GM12878 (cell line): ENCODE results near the gene CCL19. TPM values are rescaled to one million over a fixed set of nuclear protein-coding genes. Genes with fewer than 3 reads are reported as not detected.

Source experiments
- ATAC-seq: fragments of 200-7000 bp; cut with Tn5 transposase; 3 replicates; pipeline ENCODE4 v1.9.1; 2020; ENCODE audit warnings: mild to moderate bottlenecking, moderate library complexity
- BruUV-seq: library from RNA; stranded (reverse); fragments of 400-500 nt; replicated peaks from 2 replicates; lab custom pipeline; 2021; lab: Mats Ljungman, UMichigan
- CTCF ChIA-PET: fragments of 300-600 bp; sonication (Branson Sonifier 250); formaldehyde crosslinking; extraction: SDS; loops from one replicate; lab custom pipeline; 2021; ENCODE audit warnings: inconsistent platforms; lab: Yijun Ruan, JAX
- POLR2A ChIA-PET: fragments of 350-600 bp; formaldehyde crosslinking; extraction: SDS; loops from one replicate; lab custom pipeline; 2021; ENCODE audit warnings: inconsistent platforms; lab: Charles Lee
- RAD21 ChIA-PET: fragments of 300-600 bp; sonication (Branson Sonifier 250); formaldehyde crosslinking; loops from one replicate; lab custom pipeline; 2023; ENCODE audit warnings: antibody characterized with exemption; ENCODE audit not compliant: unreplicated experiment; lab: Charles Lee
- SMC1A ChIA-PET: fragments of 300-600 bp; sonication (Branson Sonifier 250); formaldehyde crosslinking; loops from one replicate; lab custom pipeline; 2023; ENCODE audit not compliant: unreplicated experiment, uncharacterized antibody; lab: Charles Lee
- DNase-seq: peaks from one replicate; pipeline ENCODE4 v3.0.0-alpha.2; 2011; ENCODE audit warnings: low read depth, low spot score
- FAIRE-seq: peaks from 3 replicates; lab custom pipeline; 2011; peaks lifted over from hg19 to GRCh38; lab: Jason Lieb, UNC
- H2AFZ ChIP-seq: 2 replicates; pipeline ENCODE4 v1.6.0; 2011; ENCODE audit warnings: low read depth, low read length, control low read depth; ENCODE audit not compliant: control insufficient read depth
- H3K27ac ChIP-seq: 2 replicates; pipeline ENCODE4 v1.5.1; 2011; ENCODE audit warnings: control low read depth; ENCODE audit not compliant: control insufficient read depth, insufficient read depth
- H3K27me3 ChIP-seq, 2 experiments: replicated peaks in 1 of 2; 2 replicates each; pipeline versions ENCODE4 v1.6.0 to v1.6.1; 2011; ENCODE audit warnings: low read length in 1 of 2; ENCODE audit not compliant: control insufficient read depth in 2 of 2, insufficient read depth in 2 of 2
- H3K36me3 ChIP-seq, 2 experiments: 2 replicates each; pipeline ENCODE4 v1.5.1; 2011; ENCODE audit warnings: low read length in 1 of 2; ENCODE audit not compliant: control insufficient read depth in 2 of 2, insufficient read depth in 2 of 2
- H3K4me1 ChIP-seq: 2 replicates; pipeline ENCODE4 v1.6.1; 2011; ENCODE audit warnings: mild to moderate bottlenecking, low read length, moderate library complexity, mixed read lengths; ENCODE audit not compliant: control insufficient read depth, insufficient read depth
- H3K4me2 ChIP-seq: 2 replicates; pipeline ENCODE4 v1.6.0; 2011; ENCODE audit warnings: control low read depth; ENCODE audit not compliant: control insufficient read depth, insufficient read depth
- H3K4me3 ChIP-seq: fragments of 200-600 bp; sonication (generic); 2 replicates; pipeline ENCODE4 v1.5.1; 2016
- H3K79me2 ChIP-seq: 2 replicates; pipeline ENCODE4 v1.6.0; 2011; ENCODE audit warnings: low read length; ENCODE audit not compliant: control insufficient read depth, insufficient read depth
- H3K9ac ChIP-seq: 2 replicates; pipeline ENCODE4 v1.8.0; 2011; ENCODE audit warnings: low read length, control low read depth, mixed read lengths; ENCODE audit not compliant: control insufficient read depth, insufficient read depth
- H3K9me3 ChIP-seq: replicated peaks from 3 replicates; pipeline ENCODE4 v1.5.1; 2011; ENCODE audit warnings: mild to moderate bottlenecking, low read length; ENCODE audit not compliant: control insufficient read depth, insufficient read depth
- H4K20me1 ChIP-seq: 2 replicates; pipeline ENCODE4 v1.6.0; 2011; ENCODE audit not compliant: control insufficient read depth, insufficient read depth
- MEF2A ChIP-seq: IDR thresholded peaks from 2 replicates; pipeline ENCODE4 v1.6.1; 2011; ENCODE audit warnings: low read depth, mild to moderate bottlenecking, low read length, moderate library complexity; ENCODE audit not compliant: insufficient read depth
- SREBF2 ChIP-seq: IDR thresholded peaks from 2 replicates; pipeline ENCODE4 v1.6.1; 2012; ENCODE audit warnings: mild to moderate bottlenecking, low read length
- SRF ChIP-seq, 2 experiments: IDR thresholded peaks; 2 replicates each; pipeline ENCODE4 v1.6.1; 2011; ENCODE audit warnings: low read depth in 2 of 2, low read length in 2 of 2, mild to moderate bottlenecking in 1 of 2, moderate library complexity in 1 of 2
- ZNF217 ChIP-seq: fragments of 450-650 bp; IDR thresholded peaks from 2 replicates; pipeline ENCODE4 v1.6.1; 2017; ENCODE audit warnings: antibody characterized with exemption, mild to moderate bottlenecking
- WGBS: methylation state at CpG from one replicate; pipeline ENCODE4 v1.1.6; 2016; ENCODE audit warnings: low lambda C conversion rate; ENCODE audit not compliant: insufficient replicate concordance, insufficient coverage; ENCODE audit errors: missing lambda C conversion rate; 5-methylcytosine and 5-hydroxymethylcytosine counted together
- in situ Hi-C: fragments of 300-500 bp; cut with MboI; formaldehyde crosslinking; loops from 9 replicates; pipeline ENCODE4 v1.14.3; 2018; ENCODE audit warnings: mixed read lengths
- intact Hi-C: fragments of 100-400 bp; cut with micrococcal nuclease; formaldehyde crosslinking; loops from one replicate; pipeline ENCODE4 v1.14.2; 2022; ENCODE audit not compliant: unreplicated experiment
- polyA plus RNA-seq, 11 experiments: library from polyadenylated mRNA; depleted of rRNA in 4 of 11; unstranded in 6 of 11; stranded (reverse) in 5 of 11; fragments of >200 nt; fragmentation: Nextera tagmentation in 4 of 11; fragmentation: Illumina TruSeq in 1 of 11; extraction: Ambion mirVana in 4 of 11; extraction: Trizol in 1 of 11; gene quantifications; 1 replicate in 1 of 11; 2 replicates in 10 of 11; pipeline versions ENCODE4 v1.2.1 to v1.2.3, GENCODE V29; 2011 to 2016; ENCODE audit warnings: inconsistent platforms in 2 of 11, missing spikeins in 2 of 11, low read depth in 1 of 11
- total RNA-seq, 4 experiments: library from RNA; depleted of rRNA in 3 of 4; stranded (reverse); fragments of >200 nt in 3 of 4; fragmentation: Illumina TruSeq in 1 of 4; extraction: Trizol in 1 of 4; gene quantifications; 2 replicates each; pipeline versions ENCODE4 v1.2.1 to v1.2.3, GENCODE V29; 2013 to 2021
- TF ChIP-seq, protein P1 (sequence below): IDR thresholded peaks from 2 replicates; pipeline ENCODE4 v1.6.1; 2012; ENCODE audit warnings: mild to moderate bottlenecking, low read depth, low read length
- TF ChIP-seq, protein P2 (sequence below): IDR thresholded peaks from 2 replicates; pipeline ENCODE4 v1.6.1; 2012; ENCODE audit warnings: low read depth, low read length, improper control_type of control experiment
- TF ChIP-seq, protein P3 (sequence below): IDR thresholded peaks from 2 replicates; pipeline ENCODE4 v1.6.1; 2011; ENCODE audit warnings: borderline replicate concordance, low read depth, mild to moderate bottlenecking, moderate library complexity, low read length; ENCODE audit not compliant: insufficient read depth, poor library complexity, severe bottlenecking

Gene CCL19
- total and polyA plus RNA-seq, 10 of the 15 experiments (the other 5 are each of a cell fraction or from before 2014, with no cell fraction given): 0.42 to 0.69 TPM; not detected in 8

DNA sequence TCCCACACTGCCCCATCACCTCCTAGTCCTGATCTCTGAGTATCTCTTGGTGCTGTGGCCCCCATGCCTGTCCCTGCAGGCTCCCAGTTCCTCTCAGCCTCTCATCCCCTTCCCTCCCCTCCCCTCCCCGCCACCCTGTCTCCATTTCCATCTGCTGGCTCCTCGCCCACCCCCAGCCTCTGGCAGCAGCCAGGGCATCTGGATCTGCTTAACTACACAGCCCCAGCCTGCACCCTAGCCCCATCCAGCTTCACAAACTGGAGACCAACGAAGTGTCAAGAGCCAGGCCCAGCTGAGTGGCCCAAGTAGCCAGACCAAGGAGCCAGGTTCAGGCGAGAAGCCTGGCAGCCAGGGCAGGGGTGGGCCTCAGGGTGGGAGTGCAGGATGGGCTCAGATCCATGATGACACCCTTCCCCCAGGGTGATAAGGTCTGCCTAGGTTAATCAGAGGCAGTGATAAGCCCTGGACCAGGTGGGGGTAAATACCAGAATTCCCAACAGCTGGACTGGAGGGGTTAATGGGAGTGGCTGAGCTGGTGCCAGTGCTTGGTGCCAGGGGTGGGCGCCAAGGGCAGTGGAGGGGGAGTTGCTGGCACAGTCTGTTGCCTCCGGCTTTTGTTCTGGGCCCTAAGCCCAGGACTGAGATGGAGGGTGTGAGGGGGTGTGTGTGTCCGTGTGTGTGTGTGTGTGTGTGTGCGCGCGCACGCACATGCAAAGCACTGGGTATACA lies 36.6 kb downstream of the CCL19 start (continued):
- TF ChIP-seq SRF (IDR thresholded peaks at IDR 0.05; ENCODE audit: low read depth in 2 of 2, low read length in 2 of 2) (no peak), SREBF2 (no peak), MEF2A (no peak)
- TF ChIP-seq, protein P1, sequence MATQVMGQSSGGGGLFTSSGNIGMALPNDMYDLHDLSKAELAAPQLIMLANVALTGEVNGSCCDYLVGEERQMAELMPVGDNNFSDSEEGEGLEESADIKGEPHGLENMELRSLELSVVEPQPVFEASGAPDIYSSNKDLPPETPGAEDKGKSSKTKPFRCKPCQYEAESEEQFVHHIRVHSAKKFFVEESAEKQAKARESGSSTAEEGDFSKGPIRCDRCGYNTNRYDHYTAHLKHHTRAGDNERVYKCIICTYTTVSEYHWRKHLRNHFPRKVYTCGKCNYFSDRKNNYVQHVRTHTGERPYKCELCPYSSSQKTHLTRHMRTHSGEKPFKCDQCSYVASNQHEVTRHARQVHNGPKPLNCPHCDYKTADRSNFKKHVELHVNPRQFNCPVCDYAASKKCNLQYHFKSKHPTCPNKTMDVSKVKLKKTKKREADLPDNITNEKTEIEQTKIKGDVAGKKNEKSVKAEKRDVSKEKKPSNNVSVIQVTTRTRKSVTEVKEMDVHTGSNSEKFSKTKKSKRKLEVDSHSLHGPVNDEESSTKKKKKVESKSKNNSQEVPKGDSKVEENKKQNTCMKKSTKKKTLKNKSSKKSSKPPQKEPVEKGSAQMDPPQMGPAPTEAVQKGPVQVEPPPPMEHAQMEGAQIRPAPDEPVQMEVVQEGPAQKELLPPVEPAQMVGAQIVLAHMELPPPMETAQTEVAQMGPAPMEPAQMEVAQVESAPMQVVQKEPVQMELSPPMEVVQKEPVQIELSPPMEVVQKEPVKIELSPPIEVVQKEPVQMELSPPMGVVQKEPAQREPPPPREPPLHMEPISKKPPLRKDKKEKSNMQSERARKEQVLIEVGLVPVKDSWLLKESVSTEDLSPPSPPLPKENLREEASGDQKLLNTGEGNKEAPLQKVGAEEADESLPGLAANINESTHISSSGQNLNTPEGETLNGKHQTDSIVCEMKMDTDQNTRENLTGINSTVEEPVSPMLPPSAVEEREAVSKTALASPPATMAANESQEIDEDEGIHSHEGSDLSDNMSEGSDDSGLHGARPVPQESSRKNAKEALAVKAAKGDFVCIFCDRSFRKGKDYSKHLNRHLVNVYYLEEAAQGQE: no peak

- H3K36me3 ChIP-seq: peaks cover 2 to 13% of the 10 kb centered on the region in 2 experiments; a peak in 3 of 4 replicates
- TF ChIP-seq ZNF217: no peak
- TF ChIP-seq, protein P2, sequence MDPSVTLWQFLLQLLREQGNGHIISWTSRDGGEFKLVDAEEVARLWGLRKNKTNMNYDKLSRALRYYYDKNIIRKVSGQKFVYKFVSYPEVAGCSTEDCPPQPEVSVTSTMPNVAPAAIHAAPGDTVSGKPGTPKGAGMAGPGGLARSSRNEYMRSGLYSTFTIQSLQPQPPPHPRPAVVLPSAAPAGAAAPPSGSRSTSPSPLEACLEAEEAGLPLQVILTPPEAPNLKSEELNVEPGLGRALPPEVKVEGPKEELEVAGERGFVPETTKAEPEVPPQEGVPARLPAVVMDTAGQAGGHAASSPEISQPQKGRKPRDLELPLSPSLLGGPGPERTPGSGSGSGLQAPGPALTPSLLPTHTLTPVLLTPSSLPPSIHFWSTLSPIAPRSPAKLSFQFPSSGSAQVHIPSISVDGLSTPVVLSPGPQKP: no peak
- TF ChIP-seq, protein P3, sequence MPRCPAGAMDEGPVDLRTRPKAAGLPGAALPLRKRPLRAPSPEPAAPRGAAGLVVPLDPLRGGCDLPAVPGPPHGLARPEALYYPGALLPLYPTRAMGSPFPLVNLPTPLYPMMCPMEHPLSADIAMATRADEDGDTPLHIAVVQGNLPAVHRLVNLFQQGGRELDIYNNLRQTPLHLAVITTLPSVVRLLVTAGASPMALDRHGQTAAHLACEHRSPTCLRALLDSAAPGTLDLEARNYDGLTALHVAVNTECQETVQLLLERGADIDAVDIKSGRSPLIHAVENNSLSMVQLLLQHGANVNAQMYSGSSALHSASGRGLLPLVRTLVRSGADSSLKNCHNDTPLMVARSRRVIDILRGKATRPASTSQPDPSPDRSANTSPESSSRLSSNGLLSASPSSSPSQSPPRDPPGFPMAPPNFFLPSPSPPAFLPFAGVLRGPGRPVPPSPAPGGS: peak; percentile 96
- in situ Hi-C loops: no loop called here
- ChIA-PET CTCF (interaction anchor here (2.9 kb wide), 1 partner anchor 9 kb away, joined by 11 read pairs; the partner anchor contains the start of gene CCL27), RAD21 (no interaction called here), POLR2A (interaction anchor here (1.3 kb wide), 1 partner anchor 8 kb away, joined by 3 read pairs; the partner anchor contains the start of gene CCL27), SMC1A (no interaction called here)
- H3K4me1 ChIP-seq: peaks cover 5% of the 10 kb centered on the region
- intact Hi-C loops: no loop called here
- no peak overlapping the region for H3K27ac ChIP-seq
- H3K4me2 ChIP-seq: no peak overlapping the region
- WGBS: 58% methylated on average over 9 of the region's 11 CpGs
- H3K79me2 ChIP-seq: no peaks in the 10 kb centered on the region
- BruUV-seq: no TSS peak
- ATAC-seq (no peak), FAIRE-seq (no peak), DNase-seq (no peak)
- H3K9me3 ChIP-seq: no peaks in the 10 kb centered on the region
- H3K4me3 ChIP-seq: no peak overlapping the region
- H3K9ac ChIP-seq: no peak overlapping the region
- no peak overlapping the region for H2AFZ ChIP-seq
- no peaks in the 10 kb centered on the region for H3K27me3 ChIP-seq
- H4K20me1 ChIP-seq: no peaks in the 10 kb centered on the region
Measured at GRCh38 chr9:34653151-34654072, 37.7 kb downstream of the CCL19 start.
